Activated CD8-positive, alpha-beta memory T cell treated with anti-CD3 and anti-CD28 coated beads, Interleukin-2, amount 50 U/mL, for 24 hours (primary cell): ENCODE data around the gene KLRB1.
"Not testable (repeated sequence)": the region's sequence is repeated elsewhere in the genome, so short reads cannot be mapped to it uniquely, and the experiment has no call there.

Experiments
- DNase-seq: peaks from one replicate; pipeline ENCODE4 v3.0.0-alpha.2; 2020; ENCODE audit errors: extremely low read depth

Gene KLRB1

DNA sequence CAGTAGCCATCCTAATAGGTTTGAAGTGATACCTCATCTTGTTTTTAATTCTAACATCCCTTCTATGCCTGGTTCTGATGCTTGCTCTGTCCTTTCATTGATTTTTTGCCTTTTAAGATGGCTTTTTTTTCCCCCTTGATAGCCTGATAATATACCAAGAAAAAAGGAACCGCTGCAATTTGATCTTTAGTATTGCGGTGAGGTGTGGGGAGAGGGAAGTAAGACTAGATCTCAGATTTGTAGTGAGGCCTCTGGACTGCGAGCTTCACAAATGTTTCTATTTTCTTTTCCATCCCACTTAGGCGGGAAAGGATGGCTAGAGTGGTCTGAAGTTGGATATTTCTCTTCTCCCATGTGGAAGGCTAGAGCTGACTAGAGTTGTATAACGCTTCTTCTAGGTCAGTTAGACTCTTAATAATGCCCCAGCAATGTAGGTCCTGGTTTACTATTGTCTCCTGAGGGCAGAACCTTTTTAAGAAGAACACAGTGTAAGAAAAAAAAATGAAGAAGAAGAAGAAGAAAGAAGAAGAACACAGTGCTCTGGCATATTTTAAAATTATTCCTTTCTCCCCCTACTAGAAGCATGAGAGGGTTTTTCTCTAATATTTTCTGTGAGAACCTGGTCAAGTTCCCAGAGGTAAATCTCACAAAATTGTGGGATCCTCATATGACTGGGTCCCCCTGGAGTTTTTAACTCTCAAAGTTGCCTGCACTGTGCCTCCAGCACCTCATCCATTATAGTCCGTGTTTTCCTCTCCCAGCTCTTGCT, 11.9 kb upstream of the KLRB1 start:
- DNase-seq: no peak

DNA sequence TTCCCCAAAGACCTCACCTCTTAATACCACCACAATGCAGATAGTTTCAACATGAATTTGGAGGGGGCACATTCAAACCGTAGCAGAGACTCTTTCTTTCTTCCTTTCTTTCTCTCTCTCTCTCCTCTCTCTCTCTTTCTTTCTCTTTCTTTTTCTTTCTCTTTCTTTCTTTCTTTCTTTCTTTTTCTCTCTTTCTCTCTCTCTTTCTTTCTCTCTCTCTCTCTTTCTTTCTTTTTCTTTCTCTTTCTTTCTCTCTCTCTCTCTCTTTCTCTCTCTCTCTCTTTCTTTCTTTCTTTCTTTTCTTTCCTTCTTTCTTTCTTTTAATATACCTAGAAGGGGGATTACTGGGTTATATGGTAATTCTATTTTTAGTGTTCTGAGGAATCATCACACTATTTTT, 11.2 kb upstream of the KLRB1 start:
- DNase-seq: not testable (repeated sequence)

DNA sequence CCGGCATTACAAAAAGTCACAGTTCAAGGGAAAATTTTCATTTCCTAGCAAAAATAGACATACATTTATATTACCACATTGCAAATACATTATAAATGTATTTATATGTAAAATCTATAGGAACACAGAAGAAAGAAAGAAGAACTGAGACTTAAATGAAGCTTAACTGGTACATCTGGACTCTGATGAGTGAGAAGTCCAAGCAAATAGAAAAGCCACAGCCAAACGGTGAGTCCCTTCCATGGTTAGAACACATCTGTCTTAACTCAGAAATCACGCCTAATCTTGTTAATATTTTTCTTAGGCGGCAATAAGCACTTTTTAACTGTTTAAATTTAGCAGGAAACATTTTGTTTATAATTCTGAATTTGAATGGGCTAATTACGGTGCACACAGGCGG, 9.4 kb upstream of the KLRB1 start:
- DNase-seq: no peak

DNA sequence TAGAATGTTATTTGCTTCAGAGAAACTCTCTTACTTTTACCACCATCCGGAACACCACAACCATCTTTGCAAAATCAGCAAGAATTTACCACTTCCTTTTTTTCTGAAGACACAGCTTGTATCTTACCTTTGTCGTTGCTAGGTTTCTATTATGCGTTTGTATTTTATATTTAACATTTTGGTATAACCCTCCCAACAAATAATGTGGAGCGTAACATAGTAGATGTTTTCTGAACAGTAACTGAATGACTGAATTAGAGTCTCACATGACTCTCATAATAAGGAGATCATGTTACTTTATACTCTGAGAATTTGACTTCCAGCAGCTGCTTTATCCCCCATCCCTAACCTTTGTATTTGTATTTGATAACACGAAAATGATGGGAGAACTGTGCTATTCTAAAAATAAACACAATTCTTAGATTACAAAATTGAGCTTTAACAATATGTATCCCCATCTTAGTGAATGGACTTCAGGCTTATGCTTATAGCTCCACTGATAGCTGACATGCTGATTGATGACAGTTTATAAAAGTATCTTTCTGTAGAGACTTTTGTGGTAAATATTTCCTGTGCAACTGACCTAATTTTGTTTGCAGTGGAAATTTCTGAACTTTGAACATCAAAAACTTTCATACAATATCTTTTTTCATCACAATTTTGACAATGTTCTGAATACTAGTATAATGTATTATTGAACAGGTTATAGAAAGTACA, 7.9 kb upstream of the KLRB1 start:
- no peak for DNase-seq

DNA sequence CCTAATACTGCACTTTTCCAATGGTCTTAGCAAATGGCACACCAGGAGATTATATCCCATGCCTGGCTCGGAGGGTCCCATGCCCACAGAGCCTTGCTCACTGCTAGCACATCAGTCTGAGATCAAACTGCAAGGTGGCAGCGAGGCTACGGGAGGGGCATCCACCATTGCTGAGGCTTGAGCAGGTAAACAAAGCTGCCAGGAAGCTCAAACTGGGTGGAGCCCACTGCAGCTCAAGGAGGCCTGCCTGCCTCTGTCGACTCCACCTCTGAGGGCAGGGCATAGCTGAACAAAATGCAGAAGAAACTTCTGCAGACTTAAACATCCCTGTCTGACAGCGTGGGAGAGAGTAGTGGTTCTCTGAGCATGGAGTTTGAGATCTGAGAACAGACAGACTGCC, 2.9 kb upstream of the KLRB1 start:
- not testable (repeated sequence) for DNase-seq

DNA sequence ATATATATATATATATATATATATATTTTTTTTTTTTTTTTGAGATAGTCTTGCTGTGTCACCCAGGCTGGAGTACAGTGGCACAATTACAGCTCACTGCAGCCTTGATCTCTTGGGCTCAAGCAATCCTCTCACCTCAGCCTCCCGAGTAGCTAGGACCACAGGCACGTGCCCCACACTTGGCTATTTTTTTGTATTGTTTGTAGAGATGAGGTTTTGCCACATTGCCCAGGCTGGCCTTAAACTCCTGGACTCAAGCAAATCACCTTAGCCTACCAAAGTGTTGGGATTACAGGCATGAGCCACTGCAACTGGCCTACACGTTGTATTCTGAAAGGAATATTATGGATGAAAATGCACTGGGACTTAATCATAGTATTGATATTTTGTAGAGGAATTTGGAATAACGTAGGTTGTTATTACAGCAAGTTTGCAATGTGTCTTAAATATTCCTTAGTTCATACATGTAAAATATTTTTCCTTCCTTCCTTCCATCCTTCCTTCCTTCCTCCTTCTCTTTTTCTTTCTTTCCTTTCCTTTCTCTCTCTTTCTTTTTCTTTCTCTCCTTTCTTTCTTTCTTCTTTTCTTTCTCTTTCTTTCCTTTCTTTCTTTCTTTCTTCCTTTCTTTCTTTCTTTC, 862 bp downstream of the KLRB1 start:
- no peak for DNase-seq

DNA sequence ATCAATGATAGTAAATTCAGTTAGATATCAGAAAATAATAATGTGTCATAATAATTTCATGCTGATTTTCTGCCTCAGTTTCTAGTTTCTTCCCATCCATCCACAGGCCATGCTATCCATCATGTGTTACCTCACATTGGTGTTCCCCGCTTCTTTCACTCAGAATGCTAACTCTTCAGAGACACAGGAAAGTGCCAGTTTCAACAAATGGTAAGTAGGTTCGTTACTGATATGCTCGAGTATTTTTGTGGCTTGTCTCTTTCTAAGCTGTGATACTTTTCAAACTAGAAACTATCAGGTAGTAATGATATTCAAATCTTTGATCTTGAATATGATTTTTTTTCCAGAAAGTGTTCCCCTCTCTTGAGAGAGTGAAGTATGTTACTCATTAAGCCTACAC, 1.5 kb downstream of the KLRB1 start:
- no peak for DNase-seq

DNA sequence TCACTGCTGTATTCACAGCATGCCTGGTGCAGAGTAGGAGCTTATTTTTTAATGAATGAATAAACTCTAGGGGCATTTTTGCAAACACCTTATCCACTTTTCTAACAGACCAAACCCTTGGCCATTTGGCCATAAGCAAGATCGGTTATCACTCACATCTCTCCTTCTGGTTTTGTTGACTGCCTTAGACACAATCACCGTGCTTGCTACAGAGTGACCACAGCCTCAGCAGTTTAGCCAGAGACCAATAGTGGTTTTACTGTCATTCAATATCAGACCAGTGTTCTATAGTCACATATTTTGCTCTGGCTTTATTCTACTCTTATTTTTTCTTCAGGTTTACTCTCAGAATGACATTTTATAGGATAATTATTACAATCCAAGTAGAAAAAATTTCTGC, 2.2 kb downstream of the KLRB1 start:
- no peak for DNase-seq

DNA sequence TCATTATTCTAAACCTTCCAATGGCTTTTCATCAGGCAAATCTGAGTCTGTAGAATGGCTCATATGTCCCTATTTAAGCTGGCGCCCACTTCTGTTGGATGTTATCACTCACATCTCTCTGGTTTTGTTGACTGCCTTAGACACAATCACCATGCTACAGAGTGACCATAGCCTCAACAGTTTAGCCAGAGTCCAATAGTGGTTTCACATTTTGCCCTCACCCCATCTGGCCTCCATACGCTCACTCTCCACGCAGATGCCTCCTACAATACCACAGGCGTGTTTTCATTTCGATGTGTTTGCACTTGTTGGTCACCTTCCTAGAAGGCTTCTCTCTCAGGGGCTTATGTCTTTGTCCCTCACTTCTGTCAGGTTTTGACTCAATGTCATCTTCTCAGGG, 3.4 kb downstream of the KLRB1 start:
- DNase-seq: no peak

DNA sequence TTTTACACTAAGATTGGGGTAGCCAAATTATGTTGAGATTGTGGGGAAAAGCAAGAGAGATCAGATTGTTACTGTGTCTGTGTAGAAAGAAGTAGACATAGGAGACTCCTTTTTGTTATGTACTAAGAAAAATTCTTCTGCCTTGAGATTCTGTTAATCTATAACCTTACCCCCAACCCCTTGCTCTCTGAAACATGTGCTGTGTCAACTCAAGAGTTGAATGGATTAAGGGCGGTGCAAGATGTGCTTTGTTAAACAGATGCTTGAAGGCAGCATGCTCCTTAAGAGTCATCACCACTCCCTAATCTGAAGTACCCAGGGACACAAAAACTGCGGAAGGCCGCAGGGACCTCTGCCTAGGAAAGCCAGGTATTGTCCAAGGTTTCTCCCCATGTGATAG, 7.3 kb downstream of the KLRB1 start:
- DNase-seq: not testable (repeated sequence)

DNA sequence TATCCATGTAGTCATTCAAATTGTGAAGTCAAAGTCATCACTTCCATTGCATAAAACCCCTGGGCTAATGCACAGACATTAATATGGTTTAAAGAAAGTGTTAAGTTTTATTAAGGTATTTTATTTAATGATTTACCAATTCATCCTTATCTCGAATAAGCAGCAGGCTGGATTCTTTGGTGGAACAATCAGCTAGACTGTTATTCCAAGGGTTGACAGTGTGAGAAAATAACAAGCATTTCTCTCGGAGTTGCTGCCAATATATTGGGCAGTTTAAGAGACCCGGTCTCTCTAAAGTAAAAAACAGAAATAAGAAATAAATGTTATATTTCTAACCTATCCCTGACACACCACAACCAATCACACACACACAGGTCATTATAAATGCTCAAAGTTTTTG, 9.4 kb downstream of the KLRB1 start:
- DNase-seq: no peak

DNA sequence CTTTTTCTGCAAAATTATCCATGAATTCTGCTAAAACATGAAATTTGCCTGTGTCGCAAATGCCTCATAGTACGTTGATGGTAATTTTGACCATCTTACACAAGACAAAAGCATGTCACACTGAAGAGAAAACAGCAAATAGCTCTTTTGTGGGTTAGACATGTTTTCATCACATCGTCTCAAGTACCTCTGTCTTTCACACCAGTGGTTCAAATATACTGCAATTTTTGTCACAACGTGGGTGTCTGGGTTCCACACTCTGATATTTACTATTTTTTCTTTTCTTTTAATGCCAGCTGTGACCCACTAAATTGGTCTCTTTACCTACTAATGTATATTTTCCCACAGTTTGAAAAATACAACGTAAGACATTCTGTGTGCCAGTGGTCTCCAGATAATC, 10.4 kb downstream of the KLRB1 start:
- no peak for DNase-seq

DNA sequence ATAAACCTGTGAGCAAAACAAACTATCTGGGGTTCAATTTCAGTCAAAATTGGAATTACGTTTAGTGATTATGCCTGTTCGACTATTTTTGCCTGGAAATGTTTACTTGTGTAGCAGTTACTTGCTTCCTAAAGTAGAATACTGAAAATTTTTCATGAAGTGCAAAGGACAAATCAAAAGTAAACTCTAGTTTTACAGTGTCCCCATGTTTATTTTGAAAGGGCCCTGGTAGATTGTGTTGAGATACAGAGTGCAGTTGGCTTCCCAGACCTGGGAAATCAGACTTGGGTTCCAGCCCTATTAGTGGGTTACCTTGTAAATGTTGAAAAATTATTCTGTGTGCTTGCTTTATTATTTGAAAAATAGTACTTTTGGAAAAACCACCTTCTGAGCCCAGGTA, 17.3 kb downstream of the KLRB1 start:
- DNase-seq: no peak

DNA sequence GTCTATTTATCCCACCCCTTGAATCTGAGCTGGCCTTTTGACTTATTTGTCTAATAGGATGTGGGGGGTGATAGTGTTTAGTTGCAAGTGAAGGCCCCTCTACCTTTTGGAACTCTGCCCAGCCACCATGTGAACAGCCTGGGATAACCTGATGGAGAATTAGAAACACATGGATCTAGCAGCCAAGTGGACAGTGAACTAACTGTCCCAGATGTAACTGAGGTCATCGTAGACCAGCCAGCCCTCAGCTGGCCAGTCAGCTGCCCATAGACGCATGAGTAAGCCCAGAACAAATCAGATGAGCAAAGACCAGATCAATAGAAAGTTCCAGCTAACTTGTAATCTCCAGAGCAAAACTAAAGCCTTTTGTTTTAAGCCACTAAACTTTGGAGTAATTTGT, 19.0 kb downstream of the KLRB1 start:
- no peak for DNase-seq

DNA sequence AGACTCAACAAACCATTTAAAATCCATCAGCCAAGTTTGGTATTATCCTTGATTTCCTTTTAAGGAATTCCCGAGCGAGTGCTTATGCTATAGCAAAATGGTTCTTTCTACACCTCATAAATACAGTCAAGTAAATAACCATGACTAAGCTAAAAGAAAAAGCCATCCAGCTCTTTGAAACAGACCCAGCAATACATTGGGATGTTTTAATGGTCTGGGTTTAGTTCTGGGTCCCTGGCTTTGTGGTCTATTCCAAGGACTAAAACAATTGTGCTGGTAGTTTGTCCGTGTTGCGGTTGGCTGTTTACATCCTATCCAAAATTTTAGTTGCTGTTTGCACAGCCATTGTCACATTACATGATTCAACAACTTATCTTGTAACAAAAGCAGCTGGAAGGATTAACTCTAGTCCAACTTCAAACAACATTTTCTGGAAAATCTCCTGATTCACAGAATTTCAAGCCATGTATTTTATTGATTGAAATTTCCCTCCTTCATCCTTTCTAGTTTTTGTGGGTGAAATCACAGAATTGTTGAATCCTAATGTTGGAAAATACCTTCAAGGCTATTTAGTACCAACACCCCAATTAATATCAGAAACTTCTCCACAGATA, 19.6 kb downstream of the KLRB1 start:
- DNase-seq: no peak

DNA sequence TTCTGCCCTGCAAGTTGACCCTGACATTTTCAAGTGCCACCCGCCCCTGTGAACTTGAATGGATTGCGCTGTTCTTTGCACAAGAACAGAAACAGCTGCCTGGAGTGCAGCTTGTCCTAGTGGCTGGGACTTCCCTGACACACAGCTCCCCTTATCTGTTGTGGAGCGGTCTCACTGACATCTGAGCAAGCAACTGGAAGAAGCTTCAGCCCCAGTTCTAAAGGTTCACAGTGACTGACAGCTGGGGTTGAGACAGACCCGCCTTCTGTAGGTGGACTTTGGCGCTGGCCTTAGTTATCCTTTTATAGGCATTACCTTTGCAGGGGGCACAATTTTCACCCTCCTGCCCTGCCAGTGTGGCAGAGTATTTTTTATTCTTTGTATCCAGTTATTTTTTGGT, 30.0 kb downstream of the KLRB1 start:
- not testable (repeated sequence) for DNase-seq

DNA sequence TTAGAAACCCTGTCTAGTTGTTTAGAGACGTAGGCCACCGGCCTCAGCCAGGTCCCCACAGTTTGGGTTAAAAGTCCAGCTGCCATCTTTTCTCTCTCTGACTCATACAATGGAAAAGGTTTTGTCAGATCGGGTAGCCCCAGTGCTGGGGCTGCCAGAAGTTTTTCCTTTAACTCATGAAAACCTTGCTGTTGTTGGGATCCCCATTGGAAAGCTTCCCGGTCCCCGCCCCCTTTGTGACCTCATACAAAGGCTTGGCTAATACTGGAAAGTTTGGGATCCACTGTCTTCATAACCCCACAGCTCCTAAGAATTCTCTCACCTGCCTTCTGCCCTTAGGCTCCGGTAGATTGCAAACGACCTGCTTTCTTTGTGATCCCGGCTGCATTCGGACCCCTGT, 40.6 kb downstream of the KLRB1 start:
- DNase-seq: not testable (repeated sequence)

DNA sequence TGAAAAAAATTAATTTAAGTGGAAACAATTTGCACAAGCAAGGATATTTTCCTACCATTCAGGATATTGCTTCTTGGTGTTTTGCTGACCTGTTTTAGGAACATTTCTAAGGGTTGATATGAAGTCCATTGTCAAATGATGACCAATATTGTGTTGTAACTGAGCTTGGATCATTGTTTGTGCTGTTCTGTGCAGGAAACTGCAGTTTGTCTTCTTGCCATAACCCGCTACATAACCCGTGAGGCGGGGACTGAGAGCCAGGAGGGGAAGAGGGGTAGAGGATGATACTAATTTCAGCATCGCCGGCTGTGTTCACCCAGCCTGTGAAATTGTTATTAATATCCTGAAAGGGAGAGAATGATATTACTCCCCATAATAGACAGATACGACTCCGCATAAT, 41.6 kb downstream of the KLRB1 start:
- DNase-seq: not testable (repeated sequence)

DNA sequence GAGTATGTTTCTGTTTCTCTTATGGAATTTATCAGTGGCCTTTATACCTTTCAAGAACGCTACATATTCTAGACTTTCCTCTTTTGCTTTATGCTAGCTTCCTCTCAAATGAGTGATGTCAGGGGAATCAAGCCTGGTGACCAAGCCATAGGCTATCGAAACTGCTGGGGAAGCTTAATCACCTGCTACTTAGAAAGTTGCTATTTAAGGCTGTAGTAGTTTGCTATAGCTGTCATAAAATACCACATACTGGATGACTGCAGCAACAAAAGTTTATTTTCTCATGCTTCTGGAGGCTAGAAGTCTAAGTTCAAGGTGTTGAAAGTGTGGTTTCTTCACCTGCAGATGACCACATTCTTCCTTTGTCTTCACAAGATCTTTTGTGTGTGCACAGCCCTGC, 43.3 kb downstream of the KLRB1 start:
- DNase-seq: not testable (repeated sequence)

DNA sequence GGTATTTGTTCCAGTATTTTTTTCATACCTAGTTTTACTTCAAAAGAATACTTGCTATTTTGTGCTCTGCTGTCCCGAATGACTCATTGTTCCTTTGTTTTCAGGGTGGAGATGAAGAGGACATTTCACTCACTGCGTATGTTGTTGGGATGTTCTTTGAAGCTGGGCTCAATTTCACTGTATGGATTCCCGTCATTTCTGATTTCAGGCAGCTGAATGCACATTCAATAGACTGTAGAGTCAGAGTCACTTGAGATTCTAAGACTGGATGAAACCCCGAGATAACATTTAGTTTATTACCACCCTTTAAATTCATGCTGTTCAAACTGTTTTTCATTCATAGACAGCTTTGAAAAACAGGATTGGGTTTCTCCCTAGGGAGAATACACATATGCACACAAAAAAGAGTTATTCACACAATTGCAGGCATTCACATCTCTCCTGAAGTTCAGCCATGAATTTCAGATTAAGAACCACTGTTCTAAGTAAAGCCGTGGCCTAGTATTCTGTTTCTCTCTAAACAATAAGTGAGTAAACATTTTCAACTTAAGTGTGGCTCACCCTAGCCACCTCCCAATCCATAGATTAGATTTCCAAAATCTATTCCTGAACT, 44.8 kb downstream of the KLRB1 start:
- DNase-seq: not testable (repeated sequence)

DNA sequence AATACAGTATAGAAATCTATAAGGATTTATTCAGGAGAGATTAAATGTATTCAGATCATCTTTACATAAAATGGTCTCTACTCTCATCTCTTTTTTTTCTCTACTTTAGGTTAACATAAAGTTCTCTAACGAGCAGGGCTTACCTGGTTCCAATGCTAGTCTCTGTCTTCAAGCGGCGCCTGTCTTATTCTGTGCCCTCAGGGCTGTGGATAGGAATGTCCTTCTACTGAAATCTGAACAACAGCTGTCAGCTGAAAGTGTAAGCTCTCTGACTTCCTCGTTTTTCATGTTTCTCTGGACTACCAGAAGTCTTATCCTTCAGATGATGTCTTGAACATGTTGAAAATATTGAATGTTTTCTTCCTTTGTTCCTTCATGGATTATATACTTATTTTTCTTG, 62.2 kb downstream of the KLRB1 start:
- not testable (repeated sequence) for DNase-seq
